Measurements from ENCODE around the gene LYPD6B.
A peak's percentile ranks its signal among the peaks of the same experiment; 100 is the strongest.

Gene LYPD6B

GRCh38 chr2:149075105-149075504 is 36.6 kb downstream of the LYPD6B start:
- Histone ChIP-seq H3K4me3 (ENCODE audit: extremely low read depth, insufficient read depth, low read length, poor library complexity, severe bottlenecking) (no peak overlapping the region), H3K36me3 (ENCODE audit: control insufficient read depth, insufficient read depth, low read length) (no peaks in the 10 kb centered on the region), H3K27ac (ENCODE audit: low read depth, low read length, severe bottlenecking) (no peak overlapping the region), H3K9me3 (ENCODE audit: control insufficient read depth, low read length) (no peaks in the 10 kb centered on the region), H3K4me1 (ENCODE audit: control insufficient read depth, insufficient read depth, low read length, poor library complexity, severe bottlenecking) (peaks cover 49% of the 10 kb centered on the region)
- WGBS, 2 experiments (ENCODE audit: insufficient coverage in 2 of 2): 90% methylated on average over 1 of the region's 2 CpGs; no CpG with 5 or more reads in 1 of the 2 experiments

- no peak overlapping the region for H3K4me3 ChIP-seq (ENCODE audit: extremely low read depth, insufficient read depth, low read length, poor library complexity, severe bottlenecking)
- 55 to 57% methylated on average over 5 to 10 of the region's 10 CpGs for WGBS, 2 experiments (ENCODE audit: insufficient coverage in 2 of 2)
- H3K27ac ChIP-seq (ENCODE audit: low read depth, low read length, severe bottlenecking): no peak overlapping the region
Measured at GRCh38 chr2:149075853-149076252, 37.4 kb downstream of the LYPD6B start.

GRCh38 chr2:149076863-149077412 is 38.4 kb downstream of the LYPD6B start:
- WGBS, 2 experiments (ENCODE audit: insufficient coverage in 2 of 2): 5 to 19% methylated on average over 4 to 5 of the region's 5 CpGs
- peak overlapping the region; percentile 90 for H3K27ac ChIP-seq (ENCODE audit: low read depth, low read length, severe bottlenecking)
- H3K36me3 ChIP-seq (ENCODE audit: control insufficient read depth, insufficient read depth, low read length): no peaks in the 10 kb centered on the region
- H3K9me3 ChIP-seq (ENCODE audit: control insufficient read depth, low read length): no peaks in the 10 kb centered on the region
- no peak overlapping the region for H3K4me3 ChIP-seq (ENCODE audit: extremely low read depth, insufficient read depth, low read length, poor library complexity, severe bottlenecking)
- H3K4me1 ChIP-seq (ENCODE audit: control insufficient read depth, insufficient read depth, low read length, poor library complexity, severe bottlenecking): peaks cover 56% of the 10 kb centered on the region

More at GRCh38 chr2:149075853-149076252, 37.4 kb downstream of the LYPD6B start:
- Histone ChIP-seq H3K4me1 (ENCODE audit: control insufficient read depth, insufficient read depth, low read length, poor library complexity, severe bottlenecking) (peaks cover 46% of the 10 kb centered on the region), H3K36me3 (ENCODE audit: control insufficient read depth, insufficient read depth, low read length) (no peaks in the 10 kb centered on the region), H3K9me3 (ENCODE audit: control insufficient read depth, low read length) (no peaks in the 10 kb centered on the region)

- Histone ChIP-seq H3K36me3 (ENCODE audit: control insufficient read depth, insufficient read depth, low read length) (no peaks in the 10 kb centered on the region), H3K9me3 (ENCODE audit: control insufficient read depth, low read length) (no peaks in the 10 kb centered on the region), H3K4me3 (ENCODE audit: extremely low read depth, insufficient read depth, low read length, poor library complexity, severe bottlenecking) (no peak overlapping the region), H3K4me1 (ENCODE audit: control insufficient read depth, insufficient read depth, low read length, poor library complexity, severe bottlenecking) (peaks cover 66% of the 10 kb centered on the region), H3K27ac (ENCODE audit: low read depth, low read length, severe bottlenecking) (peak overlapping the region; percentile 90)
- WGBS, 2 experiments (ENCODE audit: insufficient coverage in 2 of 2): 17 to 64% methylated on average over 1 to 3 of the region's 3 CpGs
Measured at GRCh38 chr2:149077861-149078260, 39.4 kb downstream of the LYPD6B start.

GRCh38 chr2:149080099-149080498 is 41.6 kb downstream of the LYPD6B start:
- no peaks in the 10 kb centered on the region for H3K9me3 ChIP-seq (ENCODE audit: control insufficient read depth, low read length)
- peaks cover 73% of the 10 kb centered on the region for H3K4me1 ChIP-seq (ENCODE audit: control insufficient read depth, insufficient read depth, low read length, poor library complexity, severe bottlenecking)
- H3K36me3 ChIP-seq (ENCODE audit: control insufficient read depth, insufficient read depth, low read length): no peaks in the 10 kb centered on the region
- 94 to 100% methylated on average over 1 to 2 of the region's 3 CpGs for WGBS, 2 experiments (ENCODE audit: insufficient coverage in 2 of 2)
- no peak overlapping the region for H3K4me3 ChIP-seq (ENCODE audit: extremely low read depth, insufficient read depth, low read length, poor library complexity, severe bottlenecking)
- no peak overlapping the region for H3K27ac ChIP-seq (ENCODE audit: low read depth, low read length, severe bottlenecking)

GRCh38 chr2:149080971-149081370 is 42.5 kb downstream of the LYPD6B start:
- no peaks in the 10 kb centered on the region for H3K9me3 ChIP-seq (ENCODE audit: control insufficient read depth, low read length)
- WGBS, 2 experiments (ENCODE audit: insufficient coverage in 2 of 2): 14% methylated on average over 1 of the region's 1 CpG; no CpG with 5 or more reads in 1 of the 2 experiments
- no peak overlapping the region for H3K4me3 ChIP-seq (ENCODE audit: extremely low read depth, insufficient read depth, low read length, poor library complexity, severe bottlenecking)
- H3K4me1 ChIP-seq (ENCODE audit: control insufficient read depth, insufficient read depth, low read length, poor library complexity, severe bottlenecking): peaks cover 68% of the 10 kb centered on the region
- H3K36me3 ChIP-seq (ENCODE audit: control insufficient read depth, insufficient read depth, low read length): no peaks in the 10 kb centered on the region
- peak overlapping the region; percentile 71 for H3K27ac ChIP-seq (ENCODE audit: low read depth, low read length, severe bottlenecking)

- Histone ChIP-seq H3K27ac (ENCODE audit: low read depth, low read length, severe bottlenecking) (peak overlapping the region; percentile 71), H3K4me3 (ENCODE audit: extremely low read depth, insufficient read depth, low read length, poor library complexity, severe bottlenecking) (no peak overlapping the region), H3K4me1 (ENCODE audit: control insufficient read depth, insufficient read depth, low read length, poor library complexity, severe bottlenecking) (peaks cover 58% of the 10 kb centered on the region), H3K9me3 (ENCODE audit: control insufficient read depth, low read length) (no peaks in the 10 kb centered on the region), H3K36me3 (ENCODE audit: control insufficient read depth, insufficient read depth, low read length) (no peaks in the 10 kb centered on the region)
- WGBS, 2 experiments (ENCODE audit: insufficient coverage in 2 of 2): 17 to 67% methylated on average over 1 to 2 of the region's 3 CpGs
Measured at GRCh38 chr2:149082079-149082478, 43.6 kb downstream of the LYPD6B start.

GRCh38 chr2:149082735-149083134 is 44.2 kb downstream of the LYPD6B start:
- WGBS, 2 experiments (ENCODE audit: insufficient coverage in 2 of 2): 63 to 71% methylated on average over 2 to 4 of the region's 4 CpGs

GRCh38 chr2:149084924-149085795 is 46.7 kb downstream of the LYPD6B start:
- H3K27ac ChIP-seq (ENCODE audit: low read depth, low read length, severe bottlenecking): no peak overlapping the region
- peaks cover 36% of the 10 kb centered on the region for H3K4me1 ChIP-seq (ENCODE audit: control insufficient read depth, insufficient read depth, low read length, poor library complexity, severe bottlenecking)
- H3K36me3 ChIP-seq (ENCODE audit: control insufficient read depth, insufficient read depth, low read length): no peaks in the 10 kb centered on the region
- H3K4me3 ChIP-seq (ENCODE audit: extremely low read depth, insufficient read depth, low read length, poor library complexity, severe bottlenecking): no peak overlapping the region
- 94 to 98% methylated on average over 5 to 6 of the region's 7 CpGs for WGBS, 2 experiments (ENCODE audit: insufficient coverage in 2 of 2)
- H3K9me3 ChIP-seq (ENCODE audit: control insufficient read depth, low read length): no peaks in the 10 kb centered on the region

More at GRCh38 chr2:149082735-149083134, 44.2 kb downstream of the LYPD6B start:
- Histone ChIP-seq H3K9me3 (ENCODE audit: control insufficient read depth, low read length) (no peaks in the 10 kb centered on the region), H3K4me3 (ENCODE audit: extremely low read depth, insufficient read depth, low read length, poor library complexity, severe bottlenecking) (no peak overlapping the region), H3K27ac (ENCODE audit: low read depth, low read length, severe bottlenecking) (no peak overlapping the region), H3K4me1 (ENCODE audit: control insufficient read depth, insufficient read depth, low read length, poor library complexity, severe bottlenecking) (peaks cover 51% of the 10 kb centered on the region), H3K36me3 (ENCODE audit: control insufficient read depth, insufficient read depth, low read length) (no peaks in the 10 kb centered on the region)

- Histone ChIP-seq H3K4me3 (ENCODE audit: extremely low read depth, insufficient read depth, low read length, poor library complexity, severe bottlenecking) (no peak overlapping the region), H3K9me3 (ENCODE audit: control insufficient read depth, low read length) (no peaks in the 10 kb centered on the region), H3K4me1 (ENCODE audit: control insufficient read depth, insufficient read depth, low read length, poor library complexity, severe bottlenecking) (peaks cover 13% of the 10 kb centered on the region), H3K27ac (ENCODE audit: low read depth, low read length, severe bottlenecking) (no peak overlapping the region), H3K36me3 (ENCODE audit: control insufficient read depth, insufficient read depth, low read length) (no peaks in the 10 kb centered on the region)
- WGBS, 2 experiments (ENCODE audit: insufficient coverage in 2 of 2): 83 to 96% methylated on average over 1 to 3 of the region's 4 CpGs
Measured at GRCh38 chr2:149087751-149088150, 49.3 kb downstream of the LYPD6B start.

- H3K4me3 ChIP-seq (ENCODE audit: extremely low read depth, insufficient read depth, low read length, poor library complexity, severe bottlenecking): no peak overlapping the region
- H3K36me3 ChIP-seq (ENCODE audit: control insufficient read depth, insufficient read depth, low read length): no peaks in the 10 kb centered on the region
- no peaks in the 10 kb centered on the region for H3K9me3 ChIP-seq (ENCODE audit: control insufficient read depth, low read length)
- peaks cover 5% of the 10 kb centered on the region for H3K4me1 ChIP-seq (ENCODE audit: control insufficient read depth, insufficient read depth, low read length, poor library complexity, severe bottlenecking)
- H3K27ac ChIP-seq (ENCODE audit: low read depth, low read length, severe bottlenecking): no peak overlapping the region
Measured at GRCh38 chr2:149089068-149089467, 50.6 kb downstream of the LYPD6B start.
